IPS-20b (cell line): ENCODE data around the gene GPR78.

ENCODE experiments used
- H3K27ac ChIP-seq: one replicate; pipeline ENCODE4 v1.5.1; 2013; ENCODE audit warnings: low read length
- H3K27me3 ChIP-seq: 2 replicates; pipeline ENCODE4 v1.6.1; 2013; ENCODE audit warnings: mild to moderate bottlenecking, low read length, inconsistent platforms; ENCODE audit not compliant: insufficient read depth
- H3K36me3 ChIP-seq: 2 replicates; pipeline ENCODE4 v1.6.1; 2013; ENCODE audit warnings: low read depth, mild to moderate bottlenecking, inconsistent platforms, low read length, moderate library complexity; ENCODE audit not compliant: insufficient read depth
- H3K4me1 ChIP-seq: 2 replicates; pipeline ENCODE4 v1.6.1; 2013; ENCODE audit warnings: mild to moderate bottlenecking, control low read depth, inconsistent platforms, low read length, moderate library complexity; ENCODE audit not compliant: insufficient read depth
- H3K4me3 ChIP-seq: 2 replicates; pipeline ENCODE4 v1.5.1; 2013; ENCODE audit warnings: mild to moderate bottlenecking, low read length, inconsistent platforms
- H3K9ac ChIP-seq: 2 replicates; pipeline ENCODE4 v1.6.1; 2013; ENCODE audit warnings: low read depth, mild to moderate bottlenecking, inconsistent platforms, low read length, moderate library complexity
- H3K9me3 ChIP-seq: 2 replicates; pipeline ENCODE4 v1.6.1; 2013; ENCODE audit warnings: mild to moderate bottlenecking, low read depth, low read length, inconsistent platforms; ENCODE audit not compliant: insufficient read depth

GPR78 gene

GRCh38 chr4:8580321-8581093 is at the start of gene GPR78:
Gene GPR78 (plus strand): TSS chr4:8580392. CDS start chr4:8580983, 591 bp downstream.
- H3K27ac ChIP-seq: no peak within 1 kb of the TSS
- H3K9ac ChIP-seq: peak within 1 kb of the TSS; percentile 45; the same call in 1 of the 2 replicates
- H3K4me1 ChIP-seq: peaks cover 15% of the 10 kb centered on the region
- H3K27me3 ChIP-seq: peaks cover 83% of the 10 kb centered on the region
- H3K9me3 ChIP-seq: no peaks in the 10 kb centered on the region
- H3K36me3 ChIP-seq: no peaks in the 10 kb centered on the region
- peak within 1 kb of the TSS; percentile 68 for H3K4me3 ChIP-seq

- Histone ChIP-seq H3K27me3 (no peaks in the 10 kb centered on the region), H3K4me1 (peaks cover 20% of the 10 kb centered on the region), H3K36me3 (no peaks in the 10 kb centered on the region), H3K9me3 (peaks cover 4% of the 10 kb centered on the region; the same call in 1 of the 2 replicates), H3K9ac (no peak overlapping the region), H3K27ac (no peak overlapping the region), H3K4me3 (no peak overlapping the region)
Observed at GRCh38 chr4:8532245-8532781, 47.9 kb upstream of the GPR78 start.

GRCh38 chr4:8533274-8533865 is 46.8 kb upstream of the GPR78 start:
- 0 out of 2 replicates have a peak overlapping the region, but pooled peaks have one; percentile 45 for H3K4me3 ChIP-seq
- H3K4me1 ChIP-seq: peaks cover 20% of the 10 kb centered on the region
- peak overlapping the region; percentile 74; the same call in 1 of the 2 replicates for H3K9ac ChIP-seq
- H3K27ac ChIP-seq: peak overlapping the region; percentile 59
- no peaks in the 10 kb centered on the region for H3K36me3 ChIP-seq
- no peaks in the 10 kb centered on the region for H3K27me3 ChIP-seq
- H3K9me3 ChIP-seq: peaks cover 4% of the 10 kb centered on the region; the same call in 1 of the 2 replicates

- no peaks in the 10 kb centered on the region for H3K27me3 ChIP-seq
- H3K9ac ChIP-seq: peak overlapping the region; percentile 74
- H3K9me3 ChIP-seq: peaks cover 4% of the 10 kb centered on the region; the same call in 1 of the 2 replicates
- H3K4me1 ChIP-seq: peaks cover 20% of the 10 kb centered on the region
- peak overlapping the region; percentile 45 for H3K4me3 ChIP-seq
- no peaks in the 10 kb centered on the region for H3K36me3 ChIP-seq
- peak overlapping the region; percentile 59 for H3K27ac ChIP-seq
Observed at GRCh38 chr4:8534129-8534528, 46.1 kb upstream of the GPR78 start.

- H3K9ac ChIP-seq: no peak overlapping the region
- peak overlapping the region; percentile 17 for H3K27ac ChIP-seq
- peaks cover 20% of the 10 kb centered on the region for H3K4me1 ChIP-seq
- H3K4me3 ChIP-seq: peak overlapping the region; percentile 33; the same call in 1 of the 2 replicates
- peaks cover 4% of the 10 kb centered on the region; the same call in 1 of the 2 replicates for H3K9me3 ChIP-seq
- no peaks in the 10 kb centered on the region for H3K27me3 ChIP-seq
- no peaks in the 10 kb centered on the region for H3K36me3 ChIP-seq
Observed at GRCh38 chr4:8534611-8535010, 45.6 kb upstream of the GPR78 start.

- Histone ChIP-seq H3K4me1 (peaks cover 19% of the 10 kb centered on the region), H3K9ac (no peak overlapping the region), H3K27me3 (no peaks in the 10 kb centered on the region), H3K9me3 (no peaks in the 10 kb centered on the region; the same call in 1 of the 2 replicates), H3K4me3 (no peak overlapping the region), H3K36me3 (no peaks in the 10 kb centered on the region), H3K27ac (no peak overlapping the region)
Observed at GRCh38 chr4:8536467-8536866, 43.7 kb upstream of the GPR78 start.

GRCh38 chr4:8537041-8537461 is 43.1 kb upstream of the GPR78 start:
- H3K27ac ChIP-seq: no peak overlapping the region
- no peaks in the 10 kb centered on the region for H3K27me3 ChIP-seq
- H3K9ac ChIP-seq: no peak overlapping the region
- no peaks in the 10 kb centered on the region; the same call in 1 of the 2 replicates for H3K9me3 ChIP-seq
- H3K36me3 ChIP-seq: no peaks in the 10 kb centered on the region
- H3K4me1 ChIP-seq: peaks cover 14% of the 10 kb centered on the region
- no peak overlapping the region for H3K4me3 ChIP-seq

GRCh38 chr4:8538076-8538702 is 42.0 kb upstream of the GPR78 start:
- Histone ChIP-seq H3K4me3 (no peak overlapping the region), H3K27me3 (no peaks in the 10 kb centered on the region), H3K36me3 (no peaks in the 10 kb centered on the region), H3K4me1 (peaks cover 13% of the 10 kb centered on the region), H3K9me3 (no peaks in the 10 kb centered on the region), H3K9ac (no peak overlapping the region), H3K27ac (no peak overlapping the region)

- H3K27ac ChIP-seq: no peak overlapping the region
- no peaks in the 10 kb centered on the region for H3K9me3 ChIP-seq
Observed at GRCh38 chr4:8538703-8539567, 41.3 kb upstream of the GPR78 start.

GRCh38 chr4:8539661-8540060 is 40.5 kb upstream of the GPR78 start:
- Histone ChIP-seq H3K27ac (no peak overlapping the region), H3K4me3 (no peak overlapping the region), H3K9ac (no peak overlapping the region), H3K9me3 (no peaks in the 10 kb centered on the region), H3K4me1 (peaks cover 4% of the 10 kb centered on the region), H3K36me3 (no peaks in the 10 kb centered on the region), H3K27me3 (no peaks in the 10 kb centered on the region)

More at GRCh38 chr4:8538703-8539567, 41.3 kb upstream of the GPR78 start:
- H3K9ac ChIP-seq: no peak overlapping the region
- H3K36me3 ChIP-seq: no peaks in the 10 kb centered on the region
- no peak overlapping the region for H3K4me3 ChIP-seq
- H3K4me1 ChIP-seq: peaks cover 9% of the 10 kb centered on the region
- H3K27me3 ChIP-seq: no peaks in the 10 kb centered on the region

GRCh38 chr4:8540072-8540471 is 40.1 kb upstream of the GPR78 start:
- no peaks in the 10 kb centered on the region for H3K36me3 ChIP-seq
- H3K27me3 ChIP-seq: no peaks in the 10 kb centered on the region
- 0 out of 2 replicates have a peak, but pooled peaks cover under 1% of the 10 kb centered on the region for H3K4me1 ChIP-seq
- no peak overlapping the region for H3K9ac ChIP-seq
- H3K27ac ChIP-seq: no peak overlapping the region
- no peaks in the 10 kb centered on the region for H3K9me3 ChIP-seq
- H3K4me3 ChIP-seq: no peak overlapping the region
